GM21360 (cell line): ENCODE measurements around the gene GGT1.
A peak's percentile ranks its signal among the peaks of the same experiment; 100 is the strongest.
"Not testable (repeated sequence)": the region's sequence is repeated elsewhere in the genome, so short reads cannot be mapped to it uniquely, and the experiment has no call there.

Experiments used
- ATAC-seq: cut with Tn5 transposase; IDR thresholded peaks from one replicate; pipeline ENCODE4 v1.9.1; 2021; ENCODE audit warnings: mild to moderate bottlenecking, moderate library complexity; ENCODE audit not compliant: unreplicated experiment

The GGT1 gene

DNA sequence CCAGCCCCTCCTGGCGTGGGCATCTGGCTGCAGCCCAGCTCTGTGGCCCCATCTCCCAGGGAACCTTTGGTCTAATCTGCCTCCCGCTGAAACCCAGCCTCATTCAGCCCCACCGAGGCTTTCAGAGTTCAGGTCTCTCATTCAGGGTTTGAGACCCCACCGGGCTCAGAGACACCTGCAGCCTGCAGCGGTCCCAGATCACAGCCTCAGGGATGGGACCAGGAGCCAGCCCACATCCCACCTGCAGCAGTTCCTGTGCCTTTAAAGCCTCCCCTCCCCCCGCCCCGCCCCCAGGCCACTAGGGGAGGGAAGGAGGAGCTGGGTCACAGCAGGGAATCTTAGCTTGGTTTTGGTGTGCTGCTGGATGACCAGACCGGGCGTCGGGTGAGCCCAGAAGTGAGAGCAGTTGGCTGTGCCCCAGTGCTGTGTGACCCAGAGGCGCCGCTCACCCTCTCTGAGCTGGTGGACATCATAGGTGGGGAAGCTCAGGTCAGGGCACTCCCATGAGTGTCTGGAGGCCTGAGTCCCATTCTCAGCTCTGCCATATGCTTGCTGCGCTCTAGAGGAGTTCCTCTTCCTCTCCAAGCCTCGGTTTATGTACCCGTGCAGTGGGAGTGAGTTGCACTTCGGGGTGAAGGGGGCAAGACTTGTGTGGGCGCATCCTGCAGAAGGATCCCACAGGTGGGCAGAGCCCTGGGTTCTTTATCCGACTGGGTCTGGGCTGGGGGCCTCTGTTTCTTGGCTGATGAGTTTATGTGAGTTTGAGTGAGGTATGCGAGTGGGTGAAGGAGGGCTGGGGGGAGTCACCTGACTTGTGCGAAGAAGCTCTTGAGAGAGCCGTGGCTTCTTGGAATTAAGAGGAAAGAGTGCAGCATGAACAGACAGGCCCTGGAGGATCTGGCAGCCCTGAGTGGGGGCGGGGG is at the start of gene GGT1:
GGT1 (plus strand) TSS at position 347 of the 923 bp plus-strand sequence. CDS start 7,889 bp downstream, outside the sequence.
- ATAC-seq: not testable (repeated sequence)

DNA sequence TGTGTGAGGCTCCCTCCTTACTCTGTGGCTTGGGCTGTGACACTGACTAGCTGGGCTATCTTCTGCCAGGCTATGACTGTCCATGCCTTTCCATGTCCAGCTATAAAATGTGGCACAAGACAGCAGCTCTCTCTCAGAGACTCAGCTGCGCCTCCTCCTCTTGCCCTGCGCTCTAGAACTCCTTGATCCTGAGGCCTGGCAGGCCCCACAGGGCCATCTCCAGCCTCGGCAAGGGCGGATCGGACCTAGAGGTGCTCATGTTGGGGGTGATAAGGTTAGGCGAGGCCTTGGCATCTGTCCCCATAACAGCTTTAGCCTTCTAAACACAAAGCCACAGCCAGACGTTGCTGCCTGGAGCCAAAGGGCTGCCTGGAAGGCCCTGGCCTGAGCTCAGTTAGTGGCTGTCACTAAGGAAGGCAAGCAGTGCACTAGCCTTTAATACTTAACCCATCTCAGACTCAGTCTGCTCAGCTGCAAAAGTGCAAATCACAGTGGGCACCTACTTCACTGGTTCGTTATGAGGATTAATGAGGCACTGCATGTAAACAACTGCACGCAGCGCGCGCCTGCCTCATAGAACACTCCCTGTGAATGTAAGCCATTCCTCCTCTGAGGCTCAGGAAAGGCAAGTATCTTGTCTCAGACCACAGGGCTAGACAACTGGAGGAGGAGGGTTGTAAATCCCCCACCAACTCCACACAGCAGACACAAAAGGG is 49.2 kb upstream of the GGT1 start:
- no peak for ATAC-seq

DNA sequence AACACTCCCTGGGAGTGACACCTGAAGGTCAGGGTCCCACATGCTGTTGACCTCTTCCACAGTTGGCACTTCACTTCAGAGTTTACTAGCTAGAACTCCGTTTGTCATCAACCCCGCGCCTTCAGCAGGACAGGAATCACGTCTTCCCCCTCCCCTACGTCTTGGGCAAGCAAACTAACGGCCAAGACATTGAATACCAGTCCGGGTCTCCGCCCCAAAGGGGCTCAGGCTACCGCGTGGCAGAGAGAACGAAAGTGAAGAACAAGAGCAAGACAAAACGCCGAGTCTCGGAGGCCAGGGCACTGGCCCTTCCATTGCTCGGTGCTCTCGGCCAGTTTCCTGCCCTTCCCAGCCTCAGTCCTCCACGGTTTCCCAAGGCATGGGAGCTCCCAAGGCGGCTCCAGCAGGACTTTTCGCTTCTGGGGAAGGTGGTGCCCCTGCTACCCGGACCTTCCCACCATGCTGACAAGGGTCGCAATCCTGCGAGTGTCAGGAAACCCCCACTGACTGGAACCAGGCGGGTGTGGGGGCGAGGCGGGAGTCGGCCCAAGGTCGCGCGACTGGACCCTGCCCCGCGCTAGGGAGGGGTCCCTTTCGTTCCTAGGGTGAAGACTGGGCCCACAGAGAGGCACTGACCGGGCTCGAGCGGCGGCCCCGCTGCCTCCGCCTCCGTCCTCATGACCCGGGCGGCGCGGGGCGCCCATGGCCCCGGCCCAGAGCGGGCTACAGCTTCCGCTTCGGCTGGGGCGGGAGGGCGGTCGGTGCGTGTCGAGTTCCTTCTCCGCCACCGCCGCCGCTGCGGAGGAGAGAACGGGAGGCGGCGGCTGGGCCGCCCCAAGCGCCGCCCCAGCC is 48.5 kb upstream of the GGT1 start, which contains the start of gene GUCD1:
GUCD1 (minus strand) TSS at position 826 of the 852 bp plus-strand sequence; CDS start at position 679, 147 bp downstream.
- ATAC-seq: peak; percentile 7

DNA sequence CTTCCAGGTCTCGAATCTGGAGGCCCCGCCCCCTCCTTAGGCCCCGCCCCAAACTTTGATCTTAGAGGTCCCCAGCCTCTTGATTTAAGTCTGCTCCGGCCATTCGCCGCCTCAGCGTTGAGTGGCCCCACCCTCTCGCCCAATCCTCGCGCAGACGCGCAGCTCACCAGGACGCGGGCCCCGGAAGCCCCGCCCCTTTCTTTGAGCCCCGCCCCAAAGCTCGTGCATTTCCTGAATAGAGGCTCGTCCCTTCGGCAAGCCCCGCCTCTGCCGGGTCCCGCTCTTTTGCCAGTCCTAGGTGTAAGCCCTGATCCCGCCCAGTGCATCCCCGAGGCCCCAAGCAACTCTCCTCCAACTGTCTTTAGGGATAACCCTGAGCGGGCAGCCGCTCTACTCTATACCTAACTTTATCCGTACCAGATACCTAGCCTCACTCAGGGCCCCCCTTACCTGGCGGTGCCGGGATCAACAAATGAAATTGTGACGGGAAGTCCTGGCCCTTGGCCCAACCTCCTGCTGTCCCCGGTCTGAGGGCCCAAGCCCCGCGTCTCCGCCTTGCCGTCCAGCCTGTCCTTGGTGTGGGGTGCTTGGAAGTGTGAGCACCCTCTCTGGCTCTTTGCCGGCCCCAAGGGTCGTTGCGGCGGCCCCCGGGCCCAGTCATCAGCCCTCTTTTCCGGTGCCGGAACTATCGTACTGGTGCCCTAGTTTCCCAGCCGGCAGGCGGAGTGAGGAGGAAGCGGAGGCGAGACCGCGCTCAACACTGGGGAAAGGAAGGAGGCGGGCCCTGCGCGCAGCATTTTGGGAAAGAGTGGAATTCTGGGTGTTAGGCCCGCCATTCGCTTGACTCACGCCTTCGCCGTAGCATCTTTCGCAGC is 47.6 kb upstream of the GGT1 start, which contains the start of gene SNRPD3:
SNRPD3 (plus strand) TSS at position 835 of the 875 bp plus-strand sequence. CDS start 1,676 bp downstream, outside the sequence.
- ATAC-seq: peak; percentile 60

DNA sequence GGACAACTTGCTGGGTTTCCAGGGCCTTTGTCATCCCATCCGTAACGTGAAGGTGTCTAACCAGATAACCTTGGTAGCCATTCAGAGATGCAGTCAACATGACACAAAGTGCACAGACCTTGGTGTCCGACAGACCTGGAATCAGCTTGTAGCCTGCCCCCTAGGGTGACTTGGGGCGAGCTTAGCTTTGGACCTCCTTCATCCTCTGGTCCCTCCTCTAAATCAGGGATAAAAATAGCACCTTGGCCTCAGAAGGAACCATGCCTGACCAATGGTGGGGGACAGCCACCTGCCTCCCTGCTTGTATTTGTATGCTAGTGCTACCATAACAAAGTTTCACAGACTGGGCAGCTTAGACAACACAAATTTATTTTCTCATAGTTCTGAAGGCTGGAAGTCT is 43.5 kb upstream of the GGT1 start:
- ATAC-seq: no peak

DNA sequence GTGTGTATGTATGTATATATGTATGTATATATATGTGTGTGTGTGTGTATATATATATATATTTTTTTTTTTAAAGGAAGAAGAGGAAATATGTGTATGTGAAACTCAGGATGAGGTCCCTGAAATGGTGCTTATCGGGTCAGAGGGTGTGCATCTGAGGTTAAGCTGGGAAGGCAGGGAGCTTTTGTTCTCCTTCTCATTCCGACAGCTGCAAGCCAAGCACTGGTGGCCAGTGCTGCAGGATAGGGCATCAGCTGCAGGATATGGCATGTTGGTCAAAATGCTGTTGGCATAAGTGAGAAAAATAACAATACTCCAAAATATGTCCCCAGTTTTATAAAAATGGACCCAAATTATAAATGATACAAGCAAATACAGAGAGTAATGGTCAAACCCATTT is 39.7 kb upstream of the GGT1 start:
- ATAC-seq: no peak

DNA sequence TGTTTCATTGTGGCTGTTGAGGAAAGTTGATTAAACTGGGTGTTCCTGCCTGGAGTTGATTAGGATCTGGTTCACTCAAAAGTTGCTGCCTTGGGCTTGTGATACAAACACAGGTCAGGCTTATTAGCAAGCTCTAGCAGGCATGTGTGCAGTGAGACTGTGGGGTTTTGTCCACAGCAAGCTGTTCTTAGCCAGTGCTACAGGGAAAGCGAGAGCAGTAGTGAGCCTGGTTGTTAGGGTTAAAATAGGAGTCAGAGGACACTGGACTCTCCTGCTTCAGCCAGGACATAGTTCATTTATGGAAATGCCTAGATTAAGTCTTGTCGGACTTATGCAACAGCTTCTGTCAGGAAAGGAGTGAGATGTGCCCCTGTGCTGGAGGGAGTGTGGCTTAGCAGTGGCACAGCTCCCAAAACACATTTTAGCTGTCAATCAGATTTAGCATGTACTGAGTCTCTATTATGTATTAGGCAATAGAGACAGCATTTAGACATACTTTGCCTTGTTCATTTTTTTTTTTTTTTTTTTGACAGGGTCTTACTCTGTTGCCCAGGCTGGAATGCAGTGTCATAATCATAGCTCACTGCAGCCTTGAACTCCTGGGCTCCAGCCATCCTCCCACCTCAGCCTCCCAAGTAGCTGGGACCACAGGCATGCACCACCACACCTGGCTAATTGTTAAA is 38.5 kb upstream of the GGT1 start:
- ATAC-seq: no peak

DNA sequence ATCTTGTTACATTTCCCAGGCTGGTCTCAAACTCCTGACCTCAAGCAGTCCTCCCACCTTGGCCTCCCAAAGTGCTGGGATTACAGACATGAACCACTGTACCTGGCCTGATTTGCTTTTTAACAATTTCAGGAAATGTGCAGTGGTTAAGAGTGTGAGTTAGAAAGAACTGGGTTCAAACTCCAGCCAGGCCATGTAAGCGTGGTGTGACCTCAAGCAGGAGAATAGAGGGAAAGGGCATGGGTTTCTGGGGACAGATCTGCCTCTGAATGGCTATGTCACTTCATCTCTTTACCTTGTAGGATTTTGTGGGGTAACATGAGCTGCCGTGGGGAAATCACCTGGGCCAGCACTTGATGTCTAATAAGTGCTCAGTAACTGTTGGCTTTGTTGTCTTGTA is 37.9 kb upstream of the GGT1 start:
- no peak for ATAC-seq

DNA sequence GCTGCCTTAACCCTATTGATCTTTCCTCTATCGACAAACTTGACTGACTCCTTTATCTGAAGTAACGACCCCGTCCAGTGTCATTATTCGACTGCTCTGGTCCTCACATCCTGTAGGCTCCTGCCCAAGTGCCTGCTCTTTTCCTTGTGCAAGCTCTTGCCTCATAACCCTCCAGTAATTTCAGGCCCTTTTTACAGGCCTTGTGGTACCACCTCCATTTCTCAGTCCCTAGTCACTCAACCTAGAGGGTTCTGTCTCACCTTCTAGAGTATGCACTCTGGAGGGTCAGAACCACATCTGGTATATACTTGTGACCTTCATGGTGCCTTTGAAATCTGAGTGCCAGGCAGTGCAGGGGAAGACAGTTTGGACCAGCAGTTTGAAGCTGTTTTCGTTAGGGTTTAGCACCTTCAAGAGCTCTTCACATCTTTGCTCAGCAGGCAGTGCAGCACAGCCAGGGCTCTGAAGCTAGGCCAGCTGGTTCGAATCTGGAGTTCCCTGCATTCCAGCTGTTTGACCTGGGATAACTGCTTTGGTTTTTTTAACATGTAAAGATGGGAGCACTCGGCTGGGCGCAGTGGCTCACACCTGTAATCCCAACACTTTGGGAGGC is 36.0 kb upstream of the GGT1 start:
- ATAC-seq: no peak

DNA sequence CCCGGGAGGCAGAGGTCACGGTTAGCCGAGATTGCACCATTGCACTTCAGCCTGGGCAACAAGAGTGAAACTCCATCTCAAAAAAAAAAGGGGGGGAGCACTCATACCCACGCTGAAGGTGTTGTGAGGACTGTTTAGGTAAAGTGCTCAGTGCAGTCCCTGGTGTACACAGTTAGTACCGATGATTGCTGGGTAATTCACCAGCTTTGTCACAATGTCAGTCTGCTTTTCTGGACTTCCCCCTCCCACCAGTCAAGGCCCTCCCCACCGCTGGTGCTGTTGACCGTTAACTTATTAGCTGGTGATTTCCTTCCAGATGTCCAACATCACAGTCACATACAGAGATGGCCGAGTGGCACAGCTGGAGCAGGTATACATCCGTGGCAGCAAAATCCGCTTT is 35.3 kb upstream of the GGT1 start:
- no peak for ATAC-seq

DNA sequence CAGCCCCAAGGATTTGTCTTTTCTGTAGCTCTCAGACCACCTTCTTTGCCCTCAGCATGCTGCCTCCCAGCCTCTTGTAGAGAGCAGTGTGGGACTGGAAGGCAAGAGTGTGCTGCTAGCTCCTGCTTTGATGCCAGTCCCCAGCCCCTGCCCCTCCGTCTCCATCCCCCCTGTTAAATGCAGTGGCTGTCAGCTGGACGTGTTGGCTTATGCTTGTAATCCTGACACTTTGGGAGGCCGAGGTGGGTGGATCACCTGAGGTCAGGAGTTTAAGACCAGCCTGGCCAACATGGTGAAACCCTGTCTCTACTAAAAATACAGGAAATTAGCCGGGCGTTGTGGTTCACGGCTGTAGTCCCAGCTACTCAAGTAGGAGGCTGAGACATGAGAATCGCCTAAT is 31.7 kb upstream of the GGT1 start:
- no peak for ATAC-seq

DNA sequence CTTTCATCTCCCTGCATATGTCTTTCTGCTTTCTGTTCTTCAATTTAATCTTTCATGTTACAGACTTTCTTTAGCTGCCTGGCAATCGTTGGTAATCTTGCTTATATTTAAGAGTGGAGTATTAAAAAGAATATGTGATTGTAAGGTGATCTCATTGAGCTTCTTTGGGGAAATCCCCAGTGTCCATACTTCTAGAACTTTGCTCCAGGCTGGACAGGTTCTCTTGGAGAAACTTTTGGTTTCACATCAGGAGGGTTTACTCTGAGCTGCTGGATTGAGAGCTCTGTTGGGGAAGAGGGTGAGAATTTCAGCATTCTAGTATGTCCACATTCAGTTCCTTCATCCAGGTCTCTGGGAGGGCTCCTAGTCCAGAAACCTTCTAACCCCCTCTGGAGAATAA is 26.2 kb upstream of the GGT1 start:
- ATAC-seq: no peak

DNA sequence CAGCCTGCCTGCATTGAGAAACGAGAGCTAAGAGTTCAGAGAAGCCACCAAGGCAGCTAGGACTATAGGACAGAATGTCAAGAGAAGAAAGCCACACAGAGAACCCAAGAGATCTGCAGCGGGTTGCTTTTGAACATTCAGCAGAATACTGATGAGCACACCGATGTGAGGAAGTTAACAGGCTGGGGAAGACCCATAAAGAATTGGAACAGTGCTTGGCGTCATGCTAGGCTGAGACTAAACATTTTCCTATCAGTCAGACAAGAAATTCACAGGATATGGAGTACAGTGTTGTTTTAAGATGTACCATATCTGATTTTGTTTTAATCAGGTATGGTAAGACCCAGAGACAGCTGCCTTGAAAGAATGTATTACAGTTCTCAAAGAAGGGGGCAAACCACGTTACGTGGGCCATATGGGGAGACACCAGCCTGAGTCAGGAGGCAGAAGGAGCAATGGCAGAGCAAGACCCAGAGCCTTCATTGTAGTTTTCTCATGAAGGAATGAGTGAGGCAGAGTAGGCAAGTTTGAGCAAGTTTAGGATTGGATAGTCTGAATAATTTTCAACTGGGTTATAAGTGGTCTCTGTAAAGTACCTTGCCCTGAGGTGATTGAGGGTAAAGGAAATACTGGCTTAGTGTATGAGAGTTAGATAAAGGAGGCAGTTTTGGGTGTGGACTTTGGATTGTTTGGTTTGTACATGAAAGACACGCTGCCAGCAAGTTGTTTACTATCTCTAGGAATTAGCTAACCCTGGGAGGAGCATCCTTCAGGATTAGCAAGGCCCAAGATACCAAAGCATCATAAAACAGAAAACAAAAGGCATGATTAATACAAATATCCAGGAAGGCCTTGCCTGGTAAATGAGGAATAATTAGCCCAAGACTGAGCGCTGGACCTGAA is 24.4 kb upstream of the GGT1 start:
- no peak for ATAC-seq

DNA sequence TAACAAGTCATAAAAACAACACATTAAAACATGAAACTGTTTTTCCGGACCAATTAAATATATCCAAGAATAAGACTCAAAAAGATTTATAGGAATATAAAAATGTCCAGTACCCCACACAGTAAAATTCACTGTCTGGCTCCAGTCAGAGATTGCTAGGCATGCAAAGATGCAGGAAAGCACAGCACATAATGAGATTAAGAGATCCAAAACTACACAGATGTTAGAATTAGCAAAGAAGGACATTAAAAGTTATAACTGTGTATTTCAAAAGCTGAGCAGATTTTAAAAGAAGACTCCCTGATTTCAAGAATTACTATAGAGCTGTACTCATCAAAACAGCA is 23.8 kb upstream of the GGT1 start:
- no peak for ATAC-seq

DNA sequence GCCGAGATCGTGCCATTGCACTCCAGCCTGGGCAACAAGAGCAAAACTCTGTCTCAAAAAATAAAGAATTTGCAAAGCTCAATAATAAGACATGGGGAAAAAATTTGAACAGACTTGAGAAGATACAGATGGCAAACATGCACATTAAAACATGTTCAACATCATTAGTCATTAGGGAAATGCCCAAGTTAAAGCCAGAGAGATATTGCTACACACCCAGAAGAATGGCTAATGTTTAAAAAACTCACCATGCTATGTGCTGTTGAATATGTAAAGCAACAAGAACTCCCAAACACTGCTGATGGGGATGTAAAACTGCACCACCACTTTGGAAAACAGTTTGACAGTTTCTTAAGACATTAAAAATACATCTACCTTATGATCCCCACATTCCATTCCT is 22.7 kb upstream of the GGT1 start:
- ATAC-seq: no peak

DNA sequence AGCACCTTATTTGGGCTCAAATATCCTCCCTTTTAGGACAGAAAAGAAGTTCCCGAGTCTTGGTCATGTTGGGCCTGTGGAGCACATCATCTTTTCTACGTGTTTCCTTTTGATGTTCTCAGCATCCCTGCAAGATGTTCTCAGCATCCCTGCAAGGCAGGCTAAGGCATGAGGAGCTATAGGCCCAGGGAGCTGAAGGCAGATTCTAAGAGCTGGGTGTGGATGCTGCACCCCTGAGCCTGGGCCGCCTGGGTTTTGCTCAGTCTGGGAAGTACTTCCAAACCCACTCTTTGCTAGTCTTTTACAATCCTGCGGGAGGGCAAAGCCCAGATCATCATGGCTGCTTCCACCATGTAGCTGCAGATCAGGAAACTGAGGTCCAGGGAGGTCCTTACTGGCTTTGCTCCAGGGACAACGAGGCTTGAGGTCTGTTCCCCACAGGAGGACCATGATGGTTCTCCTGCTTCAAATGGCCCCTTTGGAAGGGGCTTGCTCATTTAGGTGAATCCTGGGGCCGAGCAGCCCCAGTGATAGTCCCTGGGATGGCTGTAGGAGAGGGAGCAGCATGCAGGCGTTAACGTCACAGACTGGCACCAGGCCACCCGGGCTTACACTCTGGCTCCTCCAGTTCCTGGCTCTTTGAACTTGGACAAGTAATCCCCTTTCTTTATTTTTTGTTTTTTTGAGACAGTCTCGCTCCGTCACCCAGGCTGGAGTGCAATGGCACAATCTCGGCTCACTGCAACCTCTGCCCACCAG is 20.8 kb upstream of the GGT1 start:
- no peak for ATAC-seq
